ENCODE measurements around the gene TFPI2. TPM values are rescaled to one million over a fixed set of nuclear protein-coding genes. Genes with fewer than 3 reads are reported as not detected.

TFPI2 gene
- total and polyA plus RNA-seq, 10 donors, result 0.92 to 6.3 (median 1.5) TPM

DNA sequence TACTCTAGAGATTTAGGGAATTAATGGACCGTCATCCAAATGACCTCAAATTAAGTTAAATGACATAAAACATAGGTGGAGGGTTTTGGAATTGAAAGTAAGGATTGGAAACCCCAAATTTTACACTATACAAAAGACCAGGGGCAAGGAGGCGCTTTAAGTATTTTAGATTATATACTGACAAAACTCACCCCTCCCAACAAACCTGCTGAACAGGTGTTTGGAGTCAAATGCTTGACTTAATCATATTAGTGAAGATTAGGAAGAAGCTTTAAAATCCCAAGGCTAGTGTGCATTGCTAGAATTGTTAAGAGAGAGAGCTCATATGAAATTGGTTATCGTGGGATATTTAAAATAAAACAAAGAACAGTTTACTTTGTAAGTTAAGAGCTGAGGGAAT lies 15.7 kb upstream of the TFPI2 start, which contains the start of gene GNGT1:
GNGT1 (plus strand) TSS at position 301 of the 400 bp plus-strand sequence. CDS start 180 bp downstream, outside the sequence.
- no peaks in the 10 kb centered on the region for H3K9me3 ChIP-seq
- DNase-seq, result no peak
- peaks cover 0 to 4% (median 0%) of the 10 kb centered on the region in 7 donors for H3K27me3 ChIP-seq (replicated peaks in 1 of 7)
- H3K36me3 ChIP-seq, result no peaks in the 10 kb centered on the region
- intact Hi-C loops (cut with DNase I; ENCODE audit: low total_unique reads), result no loop called here
- H3K4me3 ChIP-seq, result no peak within 1 kb of the TSS
- TF ChIP-seq POLR2A (IDR thresholded peaks at IDR 0.05) (no peak), POLR2AphosphoS5 (IDR thresholded peaks at IDR 0.05) (no peak)
- TF ChIP-seq, protein P1, sequence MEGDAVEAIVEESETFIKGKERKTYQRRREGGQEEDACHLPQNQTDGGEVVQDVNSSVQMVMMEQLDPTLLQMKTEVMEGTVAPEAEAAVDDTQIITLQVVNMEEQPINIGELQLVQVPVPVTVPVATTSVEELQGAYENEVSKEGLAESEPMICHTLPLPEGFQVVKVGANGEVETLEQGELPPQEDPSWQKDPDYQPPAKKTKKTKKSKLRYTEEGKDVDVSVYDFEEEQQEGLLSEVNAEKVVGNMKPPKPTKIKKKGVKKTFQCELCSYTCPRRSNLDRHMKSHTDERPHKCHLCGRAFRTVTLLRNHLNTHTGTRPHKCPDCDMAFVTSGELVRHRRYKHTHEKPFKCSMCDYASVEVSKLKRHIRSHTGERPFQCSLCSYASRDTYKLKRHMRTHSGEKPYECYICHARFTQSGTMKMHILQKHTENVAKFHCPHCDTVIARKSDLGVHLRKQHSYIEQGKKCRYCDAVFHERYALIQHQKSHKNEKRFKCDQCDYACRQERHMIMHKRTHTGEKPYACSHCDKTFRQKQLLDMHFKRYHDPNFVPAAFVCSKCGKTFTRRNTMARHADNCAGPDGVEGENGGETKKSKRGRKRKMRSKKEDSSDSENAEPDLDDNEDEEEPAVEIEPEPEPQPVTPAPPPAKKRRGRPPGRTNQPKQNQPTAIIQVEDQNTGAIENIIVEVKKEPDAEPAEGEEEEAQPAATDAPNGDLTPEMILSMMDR (IDR thresholded peaks at IDR 0.05 in 8 of 11, conservative IDR thresholded peaks at IDR 0.05 in 3 of 11), result no peak
- peaks cover 0 to 7% (median 0%) of the 10 kb centered on the region in 6 donors for H3K4me1 ChIP-seq
- 87 to 94% (median 89%) methylated on average over 3 of the region's 3 CpGs for WGBS, 5 donors
- no peak within 1 kb of the TSS for H3K27ac ChIP-seq

DNA sequence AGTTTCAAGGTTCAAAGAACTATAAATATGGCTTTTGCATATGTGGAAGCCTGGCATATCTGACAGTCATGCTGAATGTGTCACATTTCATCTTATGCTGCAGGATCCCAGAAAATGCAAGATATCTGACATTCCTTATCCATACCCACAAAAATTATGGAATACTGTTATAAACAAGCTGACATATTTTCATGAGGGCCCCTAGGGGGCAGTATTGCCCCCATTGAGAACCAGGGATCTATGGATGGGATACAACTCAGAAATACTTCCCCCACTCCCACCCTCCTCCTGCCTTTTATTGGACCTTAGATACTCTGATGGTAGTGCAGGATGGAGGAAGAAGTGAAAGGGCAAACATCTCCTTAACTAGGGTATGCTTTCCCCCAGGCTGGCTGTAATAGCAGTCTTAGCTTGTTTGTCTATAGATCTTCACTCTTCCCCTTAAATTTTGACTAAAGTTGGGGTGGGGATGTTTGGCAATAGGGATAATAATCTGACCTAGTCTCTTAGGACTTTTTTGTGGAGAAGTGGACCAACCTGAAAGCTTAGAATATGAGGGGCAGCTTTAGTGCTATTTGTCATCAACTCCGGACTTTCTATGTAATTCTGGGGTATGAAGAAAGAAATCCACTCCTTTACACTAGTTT lies 12.3 kb upstream of the TFPI2 start:
- DNase-seq, result no peak
- peaks cover 0 to 7% (median 0%) of the 10 kb centered on the region in 6 donors for H3K4me1 ChIP-seq
- H3K9me3 ChIP-seq, result no peaks in the 10 kb centered on the region
- no peak overlapping the region for H3K27ac ChIP-seq
- no peak overlapping the region for H3K4me3 ChIP-seq
- intact Hi-C loops (cut with DNase I; ENCODE audit: low total_unique reads), result no loop called here
- H3K27me3 ChIP-seq (replicated peaks in 1 of 7), result peaks cover 0 to 6% (median 0%) of the 10 kb centered on the region in 7 donors
- 94 to 100% (median 97%) methylated on average over 1 of the region's 1 CpG for WGBS, 5 donors
- no peaks in the 10 kb centered on the region for H3K36me3 ChIP-seq
- TF ChIP-seq, protein P1 (IDR thresholded peaks at IDR 0.05 in 8 of 11, conservative IDR thresholded peaks at IDR 0.05 in 3 of 11), result peak in 10 of 11 experiments; percentile 39 to 81 (median 65)
- TF ChIP-seq POLR2A (IDR thresholded peaks at IDR 0.05) (no peak), POLR2AphosphoS5 (IDR thresholded peaks at IDR 0.05) (no peak)

DNA sequence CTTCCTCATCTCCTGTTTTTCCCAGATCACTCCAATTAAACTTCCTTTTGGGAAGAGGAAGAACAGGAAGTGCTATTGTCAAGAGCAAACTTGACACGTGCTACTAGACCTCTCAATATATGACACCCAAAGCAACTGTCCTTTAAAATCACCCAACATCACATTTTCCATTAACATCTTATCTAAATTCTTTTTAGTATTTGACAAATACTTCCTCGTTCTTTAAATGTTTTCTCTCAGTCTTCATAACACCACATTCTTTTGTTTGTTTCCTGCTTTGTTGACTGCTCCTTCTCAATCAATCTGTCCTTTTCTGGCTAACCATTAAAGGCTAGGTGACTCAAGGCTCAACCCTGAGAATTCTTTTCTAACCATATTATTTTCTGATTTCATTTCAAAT lies 7.1 kb upstream of the TFPI2 start:
- Histone ChIP-seq H3K27ac (no peak overlapping the region), H3K27me3 (replicated peaks in 1 of 7) (peaks cover 0 to 6% (median 0%) of the 10 kb centered on the region in 7 donors), H3K4me3 (no peak overlapping the region), H3K36me3 (no peaks in the 10 kb centered on the region), H3K9me3 (no peaks in the 10 kb centered on the region), H3K4me1 (peaks cover 0 to 4% (median 0%) of the 10 kb centered on the region in 6 donors)
- TF ChIP-seq POLR2A (IDR thresholded peaks at IDR 0.05), result no peak
- TF ChIP-seq, protein P1 (IDR thresholded peaks at IDR 0.05 in 8 of 11, conservative IDR thresholded peaks at IDR 0.05 in 3 of 11), result no peak
- TF ChIP-seq POLR2AphosphoS5 (IDR thresholded peaks at IDR 0.05), result no peak
- intact Hi-C loops (cut with DNase I; ENCODE audit: low total_unique reads), result loop anchor here (10.0 kb wide), 1 partner anchor 197 kb away; no protein-coding TSS in a partner anchor
- WGBS, 5 donors, result 51 to 62% (median 58%) methylated on average over 2 of the region's 2 CpGs
- DNase-seq, result no peak

DNA sequence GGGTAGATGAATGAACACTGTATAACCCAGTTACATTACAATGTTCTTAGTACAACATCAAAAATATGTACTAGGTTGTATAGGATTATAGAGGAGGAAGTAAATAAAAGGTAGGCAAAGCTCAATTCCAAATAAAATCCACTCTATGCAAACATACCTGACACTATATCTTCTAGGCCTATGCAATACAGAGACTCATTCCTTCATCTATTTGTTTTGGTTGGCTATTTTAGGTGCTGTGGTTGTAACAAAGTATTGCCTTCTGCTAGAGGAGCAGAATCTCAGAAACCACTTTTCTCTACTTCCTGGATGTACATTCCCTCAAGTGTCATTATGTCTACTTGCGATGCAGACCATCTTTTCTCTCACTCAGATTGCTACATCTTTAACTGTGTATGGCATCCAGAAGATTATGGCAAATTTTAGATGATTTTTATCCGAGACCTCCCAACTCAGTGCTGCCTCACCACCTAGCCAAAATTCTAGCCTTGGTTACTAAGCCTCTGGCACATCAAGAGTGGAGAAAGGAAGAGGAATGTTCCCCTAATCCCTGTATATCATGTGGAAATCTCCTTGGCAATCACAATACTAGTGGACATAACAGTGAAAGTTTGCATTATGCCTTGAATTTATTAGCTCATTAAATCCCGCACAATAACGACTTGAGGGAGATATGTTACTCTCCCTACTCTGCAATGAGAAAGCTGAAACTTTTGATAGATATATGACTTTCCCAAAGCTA lies 5.5 kb upstream of the TFPI2 start:
- TF ChIP-seq, protein P1 (IDR thresholded peaks at IDR 0.05 in 8 of 11, conservative IDR thresholded peaks at IDR 0.05 in 3 of 11), result no peak
- TF ChIP-seq POLR2A (IDR thresholded peaks at IDR 0.05) (no peak), POLR2AphosphoS5 (IDR thresholded peaks at IDR 0.05) (no peak)
- no peaks in the 10 kb centered on the region for H3K36me3 ChIP-seq
- intact Hi-C loops (cut with DNase I; ENCODE audit: low total_unique reads), result loop anchor here (10.0 kb wide), 1 partner anchor 199 kb away; no protein-coding TSS in a partner anchor
- no peaks in the 10 kb centered on the region for H3K9me3 ChIP-seq
- DNase-seq, result no peak
- no peak overlapping the region for H3K27ac ChIP-seq
- H3K27me3 ChIP-seq (replicated peaks in 1 of 7), result peaks cover 0 to 15% (median 5%) of the 10 kb centered on the region in 7 donors
- WGBS, 5 donors, result 90 to 93% (median 92%) methylated on average over 4 of the region's 4 CpGs
- H3K4me1 ChIP-seq, result peaks cover 0 to 2% (median under 1%) of the 10 kb centered on the region in 6 donors
- H3K4me3 ChIP-seq, result no peak overlapping the region

All from spleen (tissue), 11 donors.